Measurements from ENCODE around the gene FAM174C. TPM values are rescaled to one million over a fixed set of nuclear protein-coding genes. Genes with fewer than 3 reads are reported as not detected.

The FAM174C gene
- total and polyA plus RNA-seq, 2 of the 8 experiments (the other 6 are each of a cell fraction or from before 2014, with no cell fraction given) = 44.5 to 125 TPM

DNA sequence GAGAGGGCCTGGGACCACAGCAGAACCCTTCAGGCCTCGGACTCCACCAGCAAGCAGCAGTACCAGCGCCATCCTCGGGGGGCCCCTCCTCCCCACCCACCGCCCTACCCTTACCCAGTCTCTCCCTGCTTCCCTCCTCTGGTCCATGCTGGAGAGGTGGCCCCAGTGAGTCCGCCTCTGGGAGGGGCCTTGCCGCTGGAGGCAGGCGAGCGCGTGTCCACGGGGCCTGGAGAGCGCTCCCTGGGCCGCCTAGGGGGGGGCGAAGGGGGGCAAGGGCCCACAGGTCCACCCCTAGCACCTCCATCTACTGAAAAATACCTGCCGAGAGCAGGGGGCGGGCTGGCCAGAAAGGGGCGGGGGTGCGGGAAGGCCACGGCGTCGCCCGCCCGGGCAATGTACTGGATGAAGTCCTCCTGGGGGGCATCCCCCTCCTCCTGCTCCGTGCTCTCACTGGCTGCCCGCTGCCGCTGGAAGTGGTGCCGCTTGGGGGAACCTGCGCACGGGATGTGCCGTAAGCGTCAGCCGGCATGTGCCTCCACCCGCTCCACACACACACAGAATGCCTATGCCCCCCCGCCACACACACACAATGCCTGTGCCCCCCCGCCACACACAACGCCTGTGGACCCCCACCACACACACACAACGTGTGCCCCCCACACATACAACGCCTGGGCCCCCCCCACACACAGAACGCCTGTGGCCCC, 44.4 kb upstream of the FAM174C start (continued):
- TF ChIP-seq TEAD4 (IDR thresholded peaks at IDR 0.05; ENCODE audit: low read depth, low read length) (no peak), TAF1 (IDR thresholded peaks at IDR 0.05; ENCODE audit: low read depth, low read length) (no peak), CBX5 (IDR thresholded peaks at IDR 0.05; ENCODE audit: low read depth, low read length) (no peak)

Data from H1 (cell line).